Liver (tissue), 9 donors: ENCODE results near the gene PCYT1A. TPM values are rescaled to one million over a fixed set of nuclear protein-coding genes. Genes with fewer than 3 reads are reported as not detected.

Experiments
- DNase-seq: peaks from one replicate; pipeline ENCODE4 v3.0.0-alpha.2; 2017; ENCODE audit warnings: low spot score
- H3K27ac ChIP-seq, 2 donors: one replicate each; pipeline ENCODE4 v1.7.0; 2013; ENCODE audit warnings: inconsistent platforms in 2 of 2, low read length in 2 of 2, control low read depth in 1 of 2, low read depth in 1 of 2, mild to moderate bottlenecking in 1 of 2
- H3K27me3 ChIP-seq, 4 donors: one replicate each; pipeline versions ENCODE4 v1.6.1 to v1.7.0; 2013; ENCODE audit warnings: low read length in 3 of 4, inconsistent platforms in 1 of 4, mild to moderate bottlenecking in 1 of 4, moderate library complexity in 1 of 4; ENCODE audit not compliant: control insufficient read depth in 4 of 4, insufficient read depth in 4 of 4
- H3K36me3 ChIP-seq, 4 donors: one replicate each; pipeline versions ENCODE4 v1.6.1 to v1.7.0; 2013; ENCODE audit warnings: low read length in 3 of 4, mild to moderate bottlenecking in 3 of 4, low read depth in 1 of 4, moderate library complexity in 1 of 4; ENCODE audit not compliant: control insufficient read depth in 4 of 4, insufficient read depth in 3 of 4
- H3K4me1 ChIP-seq, 4 donors: one replicate each; pipeline versions ENCODE4 v1.6.1 to v1.7.0; 2013; ENCODE audit warnings: low read length in 3 of 4, mild to moderate bottlenecking in 3 of 4, moderate library complexity in 1 of 4; ENCODE audit not compliant: control insufficient read depth in 4 of 4, insufficient read depth in 4 of 4
- H3K4me3 ChIP-seq, 3 donors: one replicate each; pipeline versions ENCODE4 v1.6.1 to v1.7.0; 2013; ENCODE audit warnings: low read length in 3 of 3, control low read depth in 1 of 3, low read depth in 1 of 3, mild to moderate bottlenecking in 1 of 3
- H3K9ac ChIP-seq, 2 donors: one replicate each; pipeline ENCODE4 v1.7.0; 2013; ENCODE audit warnings: low read length in 2 of 2, mild to moderate bottlenecking in 2 of 2, moderate library complexity in 2 of 2, control low read depth in 1 of 2, low read depth in 1 of 2
- H3K9me3 ChIP-seq, 4 donors: one replicate each; pipeline versions ENCODE4 v1.6.1 to v1.7.0; 2013; ENCODE audit warnings: low read length in 3 of 4; ENCODE audit not compliant: control insufficient read depth in 4 of 4
- ATF3 ChIP-seq: IDR thresholded peaks from 2 replicates; pipeline ENCODE4 v1.6.1; 2016; ENCODE audit warnings: antibody characterized with exemption
- FOXA1 ChIP-seq: IDR thresholded peaks from 2 replicates; pipeline ENCODE4 v1.6.1; 2016; ENCODE audit warnings: antibody characterized with exemption
- FOXA2 ChIP-seq: IDR thresholded peaks from 2 replicates; pipeline ENCODE4 v1.6.1; 2016; ENCODE audit warnings: antibody characterized with exemption
- HNF4G ChIP-seq: IDR thresholded peaks from 2 replicates; pipeline ENCODE4 v1.6.1; 2016; ENCODE audit warnings: antibody characterized with exemption
- JUND ChIP-seq, 2 donors: IDR thresholded peaks; 2 replicates each; pipeline ENCODE4 v1.6.1; 2016; ENCODE audit warnings: antibody characterized with exemption in 2 of 2
- NR2F2 ChIP-seq: IDR thresholded peaks from 2 replicates; pipeline ENCODE4 v1.6.1; 2016; ENCODE audit warnings: antibody characterized with exemption
- RAD21 ChIP-seq, 2 donors: IDR thresholded peaks; 2 replicates each; pipeline ENCODE4 v1.6.1; 2016; ENCODE audit warnings: antibody characterized with exemption in 2 of 2, mild to moderate bottlenecking in 2 of 2
- REST ChIP-seq: IDR thresholded peaks from 2 replicates; pipeline ENCODE4 v1.6.1; 2016; ENCODE audit warnings: antibody characterized with exemption, mild to moderate bottlenecking
- SP1 ChIP-seq: IDR thresholded peaks from 2 replicates; pipeline ENCODE4 v1.6.1; 2018; ENCODE audit warnings: antibody characterized with exemption, mild to moderate bottlenecking
- TAF1 ChIP-seq: conservative IDR thresholded peaks from 2 replicates; pipeline ENCODE4 v1.6.1; 2016; ENCODE audit warnings: antibody characterized with exemption, mild to moderate bottlenecking
- YY1 ChIP-seq: IDR thresholded peaks from 2 replicates; pipeline ENCODE4 v1.6.1; 2016; ENCODE audit warnings: antibody characterized with exemption, mild to moderate bottlenecking
- WGBS: extraction: QIAGEN DNeasy Blood & Tissue Kit; methylation state at CpG from one replicate; pipeline ENCODE4 v1.1.7; 2013; 5-methylcytosine and 5-hydroxymethylcytosine counted together
- polyA plus RNA-seq, 2 donors: library from polyadenylated mRNA; stranded (reverse) in 1 of 2; unstranded in 1 of 2; fragments of 200-250 nt in 1 of 2; fragments of >200 nt in 1 of 2; fragmentation: Nextera tagmentation in 1 of 2; extraction: Ambion mirVana in 1 of 2; gene quantifications; one replicate each; pipeline versions ENCODE4 v1.2.1 to v1.2.3, GENCODE V29; 2013 to 2015
- total RNA-seq, 2 donors: library from RNA; depleted of rRNA; stranded (reverse); fragments of >200 nt; gene quantifications; one replicate each; pipeline ENCODE4 v1.2.3, GENCODE V29; 2014
- TF ChIP-seq, protein P1 (sequence below): fragments of 150-350 bp; IDR thresholded peaks from 2 replicates; pipeline ENCODE4 v1.5.1; 2017; ENCODE audit warnings: improper control_type of control experiment, low read depth, low read length; ENCODE audit not compliant: missing input control
- TF ChIP-seq, protein P2 (sequence below): IDR thresholded peaks from 2 replicates; pipeline ENCODE4 v1.6.1; 2016; ENCODE audit warnings: antibody characterized with exemption
- donor health status: healthy.
- donor health status: healthy.
- donor health status: healthy.
- donor health status: healthy.
- donor health status: healthy.

PCYT1A gene
- total and polyA plus RNA-seq, 4 donors = 12.5 to 56.8 (median 24.3) TPM

DNA sequence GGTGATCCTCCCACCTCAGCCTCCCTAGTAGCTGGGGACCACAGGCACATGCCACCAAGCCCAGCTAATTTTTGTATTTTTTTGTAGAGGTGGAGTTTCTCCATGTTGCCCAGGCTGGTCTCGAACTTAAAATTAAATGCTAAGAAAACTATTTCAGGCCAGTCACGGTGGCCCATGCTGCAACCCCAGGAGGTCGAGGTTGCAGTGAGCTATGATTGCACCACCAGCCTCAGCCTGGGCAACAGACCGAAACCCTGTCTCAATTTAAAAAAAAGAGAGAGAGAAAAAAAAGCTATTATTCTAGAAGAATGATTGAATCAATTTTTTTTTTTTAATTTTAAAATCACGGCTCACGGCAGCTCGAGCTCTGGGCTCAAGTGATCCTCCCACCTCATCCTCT is 66.5 kb downstream of the PCYT1A start:
- H3K4me3 ChIP-seq = no peak overlapping the region
- 82% methylated on average over 7 of the region's 7 CpGs for WGBS
- no peak for DNase-seq
- no peak overlapping the region for H3K27ac ChIP-seq
- H3K9ac ChIP-seq = no peak overlapping the region
- peaks cover 0 to 13% (median 5%) of the 10 kb centered on the region in 4 donors for H3K36me3 ChIP-seq
- TF ChIP-seq NR2F2 (no peak), JUND (IDR thresholded peaks at IDR 0.05) (no peak), REST (no peak), FOXA1 (no peak), YY1 (no peak), ATF3 (no peak), FOXA2 (no peak), TAF1 (no peak), HNF4G (no peak), RAD21 (IDR thresholded peaks at IDR 0.05) (no peak)
- TF ChIP-seq, protein P1, sequence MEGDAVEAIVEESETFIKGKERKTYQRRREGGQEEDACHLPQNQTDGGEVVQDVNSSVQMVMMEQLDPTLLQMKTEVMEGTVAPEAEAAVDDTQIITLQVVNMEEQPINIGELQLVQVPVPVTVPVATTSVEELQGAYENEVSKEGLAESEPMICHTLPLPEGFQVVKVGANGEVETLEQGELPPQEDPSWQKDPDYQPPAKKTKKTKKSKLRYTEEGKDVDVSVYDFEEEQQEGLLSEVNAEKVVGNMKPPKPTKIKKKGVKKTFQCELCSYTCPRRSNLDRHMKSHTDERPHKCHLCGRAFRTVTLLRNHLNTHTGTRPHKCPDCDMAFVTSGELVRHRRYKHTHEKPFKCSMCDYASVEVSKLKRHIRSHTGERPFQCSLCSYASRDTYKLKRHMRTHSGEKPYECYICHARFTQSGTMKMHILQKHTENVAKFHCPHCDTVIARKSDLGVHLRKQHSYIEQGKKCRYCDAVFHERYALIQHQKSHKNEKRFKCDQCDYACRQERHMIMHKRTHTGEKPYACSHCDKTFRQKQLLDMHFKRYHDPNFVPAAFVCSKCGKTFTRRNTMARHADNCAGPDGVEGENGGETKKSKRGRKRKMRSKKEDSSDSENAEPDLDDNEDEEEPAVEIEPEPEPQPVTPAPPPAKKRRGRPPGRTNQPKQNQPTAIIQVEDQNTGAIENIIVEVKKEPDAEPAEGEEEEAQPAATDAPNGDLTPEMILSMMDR = no peak
- TF ChIP-seq, protein P2, sequence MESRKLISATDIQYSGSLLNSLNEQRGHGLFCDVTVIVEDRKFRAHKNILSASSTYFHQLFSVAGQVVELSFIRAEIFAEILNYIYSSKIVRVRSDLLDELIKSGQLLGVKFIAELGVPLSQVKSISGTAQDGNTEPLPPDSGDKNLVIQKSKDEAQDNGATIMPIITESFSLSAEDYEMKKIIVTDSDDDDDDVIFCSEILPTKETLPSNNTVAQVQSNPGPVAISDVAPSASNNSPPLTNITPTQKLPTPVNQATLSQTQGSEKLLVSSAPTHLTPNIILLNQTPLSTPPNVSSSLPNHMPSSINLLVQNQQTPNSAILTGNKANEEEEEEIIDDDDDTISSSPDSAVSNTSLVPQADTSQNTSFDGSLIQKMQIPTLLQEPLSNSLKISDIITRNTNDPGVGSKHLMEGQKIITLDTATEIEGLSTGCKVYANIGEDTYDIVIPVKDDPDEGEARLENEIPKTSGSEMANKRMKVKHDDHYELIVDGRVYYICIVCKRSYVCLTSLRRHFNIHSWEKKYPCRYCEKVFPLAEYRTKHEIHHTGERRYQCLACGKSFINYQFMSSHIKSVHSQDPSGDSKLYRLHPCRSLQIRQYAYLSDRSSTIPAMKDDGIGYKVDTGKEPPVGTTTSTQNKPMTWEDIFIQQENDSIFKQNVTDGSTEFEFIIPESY = no peak
- H3K9me3 ChIP-seq = no peaks in the 10 kb centered on the region
- H3K27me3 ChIP-seq = no peaks in the 10 kb centered on the region
- H3K4me1 ChIP-seq = peaks cover 10 to 26% (median 16%) of the 10 kb centered on the region in 4 donors

DNA sequence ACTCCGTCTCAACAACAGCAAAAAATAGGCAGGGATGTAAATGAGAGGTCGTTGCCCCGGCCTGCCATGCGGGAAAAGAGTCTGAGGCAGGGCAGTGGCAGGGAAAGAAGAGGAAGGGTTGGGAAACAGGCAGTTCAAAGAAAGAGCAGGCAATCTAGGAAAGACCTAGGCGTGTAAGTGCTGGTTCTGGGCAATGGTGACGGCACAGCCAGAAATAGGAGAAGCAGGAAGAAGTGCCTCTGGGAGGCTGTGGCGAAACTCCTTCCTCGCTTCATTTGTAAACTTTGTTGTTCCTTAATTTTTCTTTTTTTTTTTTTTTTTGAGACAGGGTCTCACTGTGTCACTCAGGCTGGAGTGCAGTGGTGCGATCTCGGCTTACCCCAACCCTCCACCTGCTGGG is 66.9 kb downstream of the PCYT1A start:
- TF ChIP-seq SP1 (no peak), TAF1 (no peak), ATF3 (no peak), JUND (IDR thresholded peaks at IDR 0.05) (no peak)
- no peaks in the 10 kb centered on the region for H3K9me3 ChIP-seq
- no peak overlapping the region for H3K4me3 ChIP-seq
- no peak overlapping the region for H3K9ac ChIP-seq
- WGBS = 81% methylated on average over 10 of the region's 10 CpGs
- no peak for DNase-seq
- no peak overlapping the region for H3K27ac ChIP-seq
- peaks cover 0 to 10% (median 4%) of the 10 kb centered on the region in 4 donors for H3K36me3 ChIP-seq
- H3K27me3 ChIP-seq = no peaks in the 10 kb centered on the region
- peaks cover 12 to 30% (median 19%) of the 10 kb centered on the region in 4 donors for H3K4me1 ChIP-seq
